ENCODE data around the gene KCNT1.

KCNT1 gene

DNA sequence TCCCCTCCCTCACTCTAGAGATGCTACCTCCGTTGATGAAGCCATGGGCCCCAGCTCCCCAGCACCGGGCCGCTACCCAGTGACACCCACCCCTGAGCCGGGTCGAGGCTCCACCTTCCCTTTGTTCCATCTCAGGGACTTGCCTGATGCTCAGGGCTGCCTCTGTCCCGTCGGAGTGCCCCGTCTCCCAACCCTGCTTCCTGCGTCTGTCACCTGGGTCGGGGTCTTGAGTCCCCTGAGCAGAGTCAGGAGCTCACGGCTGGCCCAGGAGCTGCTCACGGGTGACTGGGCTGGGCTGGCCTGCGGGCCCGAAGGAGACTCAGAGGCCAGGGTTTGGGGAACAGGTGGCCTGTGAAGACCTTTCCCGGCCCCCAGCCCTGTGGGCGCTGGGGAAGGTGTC is 85.3 kb downstream of the KCNT1 start:
- no peak for DNase-seq

DNA sequence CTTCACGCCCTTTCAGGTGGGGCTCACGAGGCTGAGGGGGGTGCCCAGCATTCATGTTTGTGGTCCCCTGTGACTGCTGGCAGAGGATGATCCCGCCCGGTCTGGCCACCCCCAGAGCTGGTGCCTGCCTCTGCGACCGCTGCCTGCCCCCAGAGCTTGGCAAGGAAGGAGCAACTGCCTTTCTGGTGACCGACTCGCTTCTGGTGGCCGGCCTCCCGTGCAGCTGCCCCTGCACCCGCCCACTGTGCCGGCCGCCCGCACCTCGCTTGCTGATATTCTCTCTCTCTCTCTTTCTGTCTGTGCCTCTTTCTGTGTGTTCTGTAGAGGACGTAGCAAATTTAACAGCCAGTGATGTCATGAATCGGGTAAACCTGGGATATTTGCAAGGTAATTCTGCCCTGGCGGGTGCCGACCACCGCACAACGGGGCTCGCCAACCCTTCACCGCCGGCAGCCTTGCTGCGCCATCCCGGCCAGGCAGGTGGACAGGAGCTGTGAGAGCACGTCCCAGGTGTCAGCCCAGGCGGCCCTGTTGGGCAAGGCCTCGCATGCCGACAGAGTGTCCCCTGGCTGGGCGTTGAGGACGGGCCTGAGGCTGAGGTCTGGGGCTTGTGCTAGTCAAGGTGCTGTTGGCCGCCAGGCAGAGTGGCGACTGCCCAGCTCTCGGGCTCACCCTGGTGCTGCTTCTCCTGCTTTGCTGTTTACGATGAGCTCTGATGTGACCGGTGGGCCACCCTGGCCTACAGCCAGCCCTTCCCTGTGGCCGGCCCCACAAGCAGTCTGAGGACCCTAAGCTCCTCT is 86.0 kb downstream of the KCNT1 start:
- no peak for DNase-seq

DNA sequence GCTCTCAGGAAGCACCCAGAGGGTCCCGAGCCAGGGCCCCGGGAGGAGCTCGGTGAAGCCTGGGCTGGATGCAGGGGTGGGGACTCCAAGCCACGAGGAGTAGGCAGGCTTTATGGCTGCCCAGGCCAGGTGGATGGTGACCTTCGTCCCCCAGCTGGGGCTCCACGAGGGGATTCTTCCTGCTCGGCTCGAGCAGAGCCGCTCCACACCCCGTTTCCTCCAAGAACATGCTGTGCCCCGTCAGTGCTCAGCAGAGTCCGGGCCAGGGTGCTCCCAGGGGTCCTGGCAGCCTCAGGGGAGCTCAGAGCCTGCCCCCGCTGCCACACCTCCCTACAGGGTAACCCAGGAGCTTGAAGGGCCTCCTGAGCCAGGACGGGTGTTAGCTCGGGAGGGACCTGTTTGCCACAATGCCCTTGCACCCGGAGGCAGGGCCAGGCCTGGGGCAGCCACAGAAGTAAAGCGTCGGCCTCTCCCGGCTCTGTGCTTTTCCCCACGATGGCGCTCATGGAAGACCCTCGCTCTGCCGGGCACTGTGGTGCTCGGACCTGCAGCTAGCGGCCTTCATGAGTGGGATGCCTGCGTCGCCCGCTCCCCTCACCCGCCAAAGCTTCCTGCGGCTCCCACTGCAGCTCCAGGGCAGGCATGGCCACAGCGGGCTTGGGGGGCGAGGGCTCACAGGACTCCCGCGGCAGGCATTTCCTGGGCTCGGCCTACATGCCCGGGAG is 86.8 kb downstream of the KCNT1 start:
- no peak for DNase-seq

DNA sequence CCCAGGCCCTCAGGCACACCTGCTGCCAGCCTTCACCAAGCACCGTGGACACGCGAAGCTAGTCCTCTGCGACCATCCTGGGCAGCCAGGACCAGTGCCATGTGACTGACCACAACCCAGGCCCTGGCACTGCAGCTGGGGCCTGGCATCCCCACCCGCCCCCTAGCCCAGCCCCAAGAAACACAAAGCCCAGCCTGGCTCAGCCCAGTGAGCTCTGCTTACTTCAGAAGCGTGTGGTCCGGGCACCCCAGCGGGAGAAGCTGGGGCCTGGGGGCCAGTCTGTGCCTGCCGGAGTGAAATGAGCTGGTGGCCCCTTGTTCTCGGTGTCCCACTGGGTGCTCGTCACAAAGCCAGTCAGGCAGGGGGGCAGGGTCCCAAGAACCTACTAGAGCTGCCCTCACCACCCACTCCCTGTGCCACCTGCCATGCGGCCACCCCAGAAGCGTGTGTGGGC is 87.9 kb downstream of the KCNT1 start:
- DNase-seq, result no peak

DNA sequence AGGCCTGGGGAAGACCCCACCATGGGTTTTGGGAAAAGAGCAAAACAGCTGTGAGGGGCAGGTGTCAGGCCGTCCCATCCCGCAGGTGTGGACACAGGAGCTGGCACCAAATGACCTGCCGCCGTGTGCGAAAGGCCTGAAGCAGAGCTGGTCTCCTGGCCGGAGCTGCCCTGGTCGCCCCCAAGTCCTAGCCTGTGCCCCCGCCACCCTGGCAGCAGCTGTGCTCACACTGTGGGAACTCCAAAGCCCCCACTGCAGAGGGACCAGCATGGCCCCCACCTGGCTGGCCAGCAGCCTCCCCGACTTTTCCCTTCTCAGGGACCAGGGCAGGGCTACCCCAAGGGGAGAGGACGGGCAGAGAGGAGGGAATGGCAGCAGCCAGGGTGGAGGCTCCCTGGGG is 88.4 kb downstream of the KCNT1 start:
- no peak for DNase-seq

DNA sequence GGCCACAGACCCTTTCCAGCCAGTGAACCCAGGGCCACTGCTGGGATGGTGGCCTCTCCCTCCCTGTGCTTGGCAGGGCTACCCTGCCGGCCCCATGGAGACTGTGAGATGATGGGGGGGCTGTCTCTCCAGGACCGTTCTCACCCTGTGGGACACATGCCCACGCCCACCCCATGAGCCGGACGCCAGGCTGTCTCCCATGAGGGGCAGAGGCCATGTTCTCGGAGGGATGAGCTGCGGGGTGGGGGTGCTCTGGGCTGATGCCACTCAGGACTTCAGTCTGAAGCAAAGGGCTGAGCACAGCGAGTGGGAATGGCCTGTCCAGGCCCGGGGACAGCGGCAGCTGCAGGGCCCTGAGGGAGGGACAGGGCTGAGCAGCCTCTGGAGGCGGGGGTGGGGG is 88.9 kb downstream of the KCNT1 start:
- no peak for DNase-seq

DNA sequence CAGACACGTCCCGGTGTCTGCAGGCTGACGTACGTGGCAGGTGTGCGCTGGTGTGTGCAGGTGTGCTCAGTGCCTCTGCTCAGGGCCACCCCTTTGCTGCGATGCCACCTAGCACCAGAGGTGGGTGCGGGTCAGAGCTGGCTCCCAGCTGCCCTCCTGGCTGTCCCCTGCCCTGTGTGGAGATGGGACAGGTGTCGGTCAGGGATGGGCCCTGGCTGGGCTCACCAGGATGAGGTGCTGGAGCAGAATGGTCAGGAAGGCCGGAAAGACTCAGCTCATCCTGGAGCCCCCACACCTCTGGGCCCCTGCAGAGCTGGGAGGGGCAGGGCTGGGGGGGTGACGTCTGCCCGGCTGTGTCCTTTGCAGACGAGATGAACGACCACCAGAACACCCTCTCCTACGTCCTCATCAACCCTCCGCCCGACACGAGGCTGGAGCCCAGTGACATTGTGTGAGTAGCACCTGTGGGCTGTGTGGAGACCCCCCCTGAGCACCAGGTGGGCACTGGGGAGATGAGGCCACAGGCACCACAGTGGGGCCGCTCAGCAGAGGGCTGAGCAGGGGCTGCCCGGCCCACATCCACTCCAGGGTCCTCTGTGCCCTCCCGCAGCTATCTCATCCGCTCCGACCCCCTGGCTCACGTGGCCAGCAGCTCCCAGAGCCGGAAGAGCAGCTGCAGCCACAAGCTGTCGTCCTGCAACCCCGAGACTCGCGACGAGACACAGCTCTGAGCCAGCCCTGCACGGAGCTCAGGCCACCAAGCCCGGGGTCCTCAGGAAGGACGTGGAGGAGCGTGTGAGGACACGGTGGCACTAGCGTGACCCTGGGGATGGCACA is 89.7 kb downstream of the KCNT1 start:
- no peak for DNase-seq

DNA sequence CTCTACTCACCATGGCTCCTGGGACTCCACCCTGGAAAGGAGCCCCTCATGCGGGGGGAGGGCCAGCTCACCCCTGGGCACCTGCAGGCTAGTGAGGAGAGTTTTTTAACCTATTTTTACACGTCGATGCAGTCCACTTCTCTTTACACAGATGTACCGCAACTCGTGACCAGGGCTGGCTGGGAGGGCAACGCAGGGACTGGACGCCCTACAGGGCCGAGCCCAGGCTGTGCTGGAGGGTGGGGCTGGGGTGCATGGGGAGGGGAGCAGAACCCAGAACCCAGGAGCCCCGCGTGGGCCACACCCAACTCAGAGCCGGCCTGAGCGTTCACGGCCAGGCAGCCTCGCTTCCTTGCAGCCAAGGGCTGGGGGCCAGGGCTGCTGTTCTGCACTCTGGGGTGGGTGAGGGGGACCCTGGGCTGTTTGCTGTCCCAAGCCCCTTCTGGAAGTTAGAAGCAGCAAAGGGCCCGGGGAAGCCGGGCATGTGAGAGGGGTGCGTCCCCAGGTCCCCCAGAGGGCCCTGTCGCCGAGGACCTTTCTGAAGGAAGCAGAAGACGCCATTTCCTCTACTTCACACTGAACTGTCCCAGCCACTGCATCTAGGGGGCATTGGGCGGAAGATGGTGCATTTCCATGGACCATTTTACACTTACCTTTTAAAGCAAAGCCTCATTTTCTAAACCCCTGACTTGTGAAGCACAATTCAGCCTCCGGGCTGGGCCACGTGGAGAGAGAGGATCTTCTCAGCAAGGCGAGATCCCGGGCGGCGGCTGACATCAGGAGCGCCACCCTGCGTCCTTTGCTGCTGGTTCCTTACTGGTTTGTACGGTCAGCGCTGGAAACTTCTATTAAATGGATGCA is 90.5 kb downstream of the KCNT1 start:
- DNase-seq, result no peak

DNA sequence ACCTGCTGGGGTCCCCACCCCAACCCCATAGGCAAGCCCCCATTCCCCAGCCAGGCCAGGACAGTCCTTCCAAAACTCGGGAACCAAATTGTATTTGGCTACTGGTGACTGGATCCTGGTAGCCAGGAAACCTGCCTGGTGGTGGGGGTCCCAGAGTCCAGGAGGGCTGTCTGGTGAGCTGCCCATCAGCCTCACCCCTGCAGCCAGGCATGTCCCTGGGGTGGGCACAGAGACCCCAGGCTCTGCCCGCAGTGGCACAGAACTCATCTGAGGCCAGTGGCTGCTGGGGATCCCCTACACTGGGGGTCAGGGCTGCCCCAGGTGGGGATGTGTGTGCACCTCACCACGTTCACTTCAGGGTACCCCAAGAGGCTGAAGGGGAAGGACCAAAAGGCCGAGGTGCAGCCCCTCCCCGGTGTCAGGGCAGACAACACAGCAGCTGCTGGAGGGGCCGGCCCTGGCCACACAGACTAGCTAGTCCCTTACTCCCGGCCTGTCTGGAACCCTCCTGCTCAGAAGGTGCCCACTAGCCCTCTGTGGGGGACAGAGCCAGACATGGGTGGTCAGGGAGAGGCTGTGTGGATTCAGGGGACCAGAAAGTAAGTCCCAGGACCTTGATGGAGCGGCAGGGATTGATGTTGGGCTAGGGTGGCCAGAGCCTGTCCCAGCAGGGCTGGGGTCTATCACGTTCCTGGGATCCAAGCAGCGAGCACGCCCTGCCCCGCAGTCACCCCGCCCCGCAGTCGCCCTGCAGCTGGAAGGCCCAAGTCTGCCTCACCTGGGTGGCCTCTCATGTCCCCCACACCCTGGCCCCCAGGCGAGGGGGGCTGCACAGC is 91.5 kb downstream of the KCNT1 start:
- no peak for DNase-seq

DNA sequence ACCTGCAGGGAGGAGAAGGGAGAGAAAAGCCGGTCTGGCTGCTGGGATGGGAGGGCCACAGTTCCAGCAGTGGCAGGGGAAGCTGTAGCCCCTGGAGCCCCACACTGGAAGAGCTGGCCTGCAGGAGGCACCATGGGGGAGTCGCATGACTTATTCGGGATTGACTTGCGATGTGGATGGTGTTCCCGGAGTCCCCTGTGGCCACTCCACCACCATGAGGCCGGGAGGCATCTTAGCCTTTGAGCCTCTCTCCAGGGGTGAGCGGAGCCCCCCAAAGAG is 92.0 kb downstream of the KCNT1 start:
- no peak for DNase-seq

DNA sequence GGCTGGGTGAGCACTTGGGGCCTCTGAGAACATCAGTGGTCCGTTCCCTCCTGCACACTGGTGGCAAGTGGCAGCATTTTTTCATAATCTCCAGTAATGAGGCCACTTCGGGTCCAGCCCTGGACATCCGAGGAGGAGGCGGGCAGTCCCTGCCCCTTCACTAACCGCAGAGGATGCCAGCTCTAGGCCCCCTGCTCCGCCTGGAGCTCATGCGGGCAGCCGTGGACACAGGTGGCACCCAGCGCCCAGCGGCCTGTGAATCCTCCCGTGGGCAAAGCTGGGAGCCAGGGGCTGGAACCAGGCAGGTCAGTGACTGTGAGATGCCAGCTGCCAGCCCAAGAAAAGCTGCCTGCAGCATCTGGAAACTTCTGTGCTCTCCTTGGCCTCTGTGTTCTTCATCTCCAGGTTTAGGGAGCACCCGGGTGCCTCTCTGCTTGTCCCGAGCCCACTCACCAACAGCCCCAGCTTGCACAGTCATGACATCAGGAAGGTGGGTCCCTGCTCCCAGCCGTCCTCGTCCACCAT is 92.4 kb downstream of the KCNT1 start:
- no peak for DNase-seq

DNA sequence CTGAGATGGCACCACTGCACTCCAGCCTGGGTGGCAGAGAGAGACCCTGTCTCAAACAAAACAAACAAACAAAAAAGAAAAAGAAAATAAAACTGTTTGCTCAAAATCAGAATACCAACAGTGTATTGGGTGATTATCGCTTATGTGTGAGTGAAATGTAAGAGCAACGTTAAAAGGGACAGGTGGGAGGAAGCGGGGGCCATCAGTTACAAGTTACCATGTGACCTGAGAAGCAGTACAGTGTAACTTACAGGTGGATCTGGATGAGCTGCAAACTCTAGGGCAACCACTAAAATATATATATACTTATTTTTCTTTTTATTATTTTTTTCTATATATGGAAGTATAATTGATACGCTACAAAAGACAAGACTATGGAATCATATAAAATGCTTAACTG is 93.4 kb downstream of the KCNT1 start:
- no peak for DNase-seq

DNA sequence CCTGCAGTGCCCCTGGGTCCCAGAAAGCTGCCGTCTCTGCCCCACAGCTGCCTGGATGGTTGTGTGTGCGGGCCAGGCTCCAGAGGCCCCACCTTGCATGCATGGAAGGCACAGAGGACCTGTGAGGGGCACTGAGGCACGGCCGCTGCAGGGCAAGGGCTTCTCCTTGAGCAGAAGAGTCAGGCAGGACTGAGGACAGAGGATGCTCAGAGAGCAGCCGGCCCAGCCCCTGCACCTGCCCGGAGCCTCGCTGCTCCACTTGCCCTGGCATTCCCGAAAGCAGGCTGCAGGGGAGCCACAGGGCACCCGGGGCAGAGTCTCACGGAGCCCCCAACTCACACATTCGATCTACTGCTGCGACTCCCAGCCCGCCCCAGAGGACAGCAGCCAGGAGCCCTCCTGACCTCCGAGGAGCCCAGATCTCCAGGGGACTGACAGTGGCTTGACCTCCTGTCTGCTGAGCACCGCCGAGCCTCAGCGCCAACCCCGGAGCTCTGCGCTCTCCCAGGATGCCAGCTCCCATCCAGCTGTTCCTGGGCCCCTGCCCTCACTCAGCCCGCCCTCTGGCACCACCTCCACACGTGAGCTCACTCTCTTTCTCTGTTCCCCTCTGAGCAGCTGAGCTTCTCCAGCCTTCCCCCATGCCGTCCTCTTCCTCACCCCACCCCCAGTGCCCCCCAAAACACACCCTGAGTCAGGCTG is 95.0 kb downstream of the KCNT1 start:
- DNase-seq, result no peak

DNA sequence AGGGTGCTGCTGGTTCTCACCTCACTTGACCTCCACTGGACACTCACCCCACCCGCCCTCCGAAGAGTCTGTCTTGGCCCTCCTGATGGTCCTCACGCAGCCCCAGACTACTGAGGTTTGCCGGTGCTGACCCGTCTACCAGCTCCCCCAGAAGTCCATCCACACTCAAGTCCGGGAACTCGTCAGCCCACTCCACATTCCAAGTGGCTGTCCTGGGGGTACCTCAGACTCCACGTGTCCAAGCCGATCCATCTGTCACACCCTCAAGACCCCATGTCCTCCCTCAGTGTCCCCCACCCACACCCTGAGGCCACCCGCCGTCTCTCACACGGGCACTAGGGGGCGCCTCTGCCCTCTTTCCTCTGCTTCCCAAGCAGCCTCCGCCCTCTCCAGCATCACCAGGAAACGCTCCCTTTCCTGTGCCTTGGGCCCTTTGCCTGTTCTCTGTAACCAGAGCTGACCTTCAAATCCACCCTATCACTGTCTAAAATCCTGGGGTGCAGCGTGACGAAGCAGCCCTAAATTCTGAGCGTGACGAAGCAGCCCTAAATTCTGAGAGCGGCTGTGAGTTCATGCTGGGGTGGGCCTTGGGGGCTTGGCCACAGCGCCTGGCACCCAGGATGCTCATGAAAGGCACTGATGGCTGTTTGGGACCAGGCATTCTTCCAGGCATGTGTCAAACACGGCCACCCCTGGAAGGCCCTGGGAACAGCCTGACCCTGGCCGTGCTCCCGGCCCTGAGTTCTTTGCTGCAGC is 95.7 kb downstream of the KCNT1 start:
- DNase-seq, result no peak

DNA sequence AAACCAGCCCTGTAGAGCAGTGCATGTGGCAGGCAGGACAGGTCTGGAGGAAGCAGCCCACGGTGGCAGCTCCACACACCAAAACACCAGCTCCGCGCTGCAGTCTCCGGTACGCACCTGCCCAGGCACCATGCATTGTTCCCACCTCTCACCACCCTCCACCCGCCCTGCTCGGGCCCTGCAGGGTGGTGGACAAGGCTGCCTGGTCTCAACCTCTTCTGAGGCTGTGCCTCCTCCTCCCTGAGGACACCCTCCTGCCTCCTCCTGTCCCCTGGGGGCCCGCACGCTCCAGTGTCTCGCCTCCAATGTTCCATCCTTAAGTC is 96.2 kb downstream of the KCNT1 start:
- DNase-seq, result no peak

DNA sequence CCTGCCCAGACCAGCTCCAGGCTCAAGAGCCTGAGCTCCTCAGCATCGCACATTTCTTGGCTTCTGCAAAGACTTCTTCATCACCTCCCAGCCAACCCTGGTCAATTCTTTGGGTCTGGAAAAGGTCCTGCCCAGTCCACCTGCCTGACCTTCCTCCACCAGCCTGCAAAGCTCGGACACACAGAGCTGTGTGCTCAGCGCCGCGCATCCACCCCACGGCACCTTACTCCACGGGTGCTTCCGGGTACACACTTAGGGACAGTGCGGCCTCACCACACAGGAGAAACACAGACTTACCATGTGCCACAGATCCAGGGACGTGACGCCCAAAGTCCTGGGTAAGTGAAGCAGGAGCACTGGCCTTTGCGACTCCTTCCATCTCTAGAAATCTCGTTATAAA is 97.3 kb downstream of the KCNT1 start:
- DNase-seq, result no peak

DNA sequence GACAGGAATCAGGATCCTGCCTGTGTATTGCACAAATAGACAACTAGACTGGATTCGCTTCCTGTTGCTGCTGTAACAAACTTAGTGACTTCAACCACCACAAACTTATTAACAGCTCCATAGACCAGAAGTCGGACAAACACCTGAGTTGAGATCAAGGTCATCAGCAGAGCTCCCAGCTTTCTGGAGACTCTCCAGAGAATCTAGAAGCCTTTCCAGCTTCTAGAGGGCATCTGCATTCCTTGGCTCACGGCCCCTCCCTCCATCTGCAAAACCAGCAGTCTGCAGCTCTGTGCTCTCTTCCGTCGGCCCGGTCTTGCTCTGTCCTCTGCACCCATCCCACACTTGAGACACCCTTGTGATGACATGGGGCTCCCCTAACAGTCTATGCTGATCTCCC is 99.1 kb downstream of the KCNT1 start:
- DNase-seq, result no peak

DNA sequence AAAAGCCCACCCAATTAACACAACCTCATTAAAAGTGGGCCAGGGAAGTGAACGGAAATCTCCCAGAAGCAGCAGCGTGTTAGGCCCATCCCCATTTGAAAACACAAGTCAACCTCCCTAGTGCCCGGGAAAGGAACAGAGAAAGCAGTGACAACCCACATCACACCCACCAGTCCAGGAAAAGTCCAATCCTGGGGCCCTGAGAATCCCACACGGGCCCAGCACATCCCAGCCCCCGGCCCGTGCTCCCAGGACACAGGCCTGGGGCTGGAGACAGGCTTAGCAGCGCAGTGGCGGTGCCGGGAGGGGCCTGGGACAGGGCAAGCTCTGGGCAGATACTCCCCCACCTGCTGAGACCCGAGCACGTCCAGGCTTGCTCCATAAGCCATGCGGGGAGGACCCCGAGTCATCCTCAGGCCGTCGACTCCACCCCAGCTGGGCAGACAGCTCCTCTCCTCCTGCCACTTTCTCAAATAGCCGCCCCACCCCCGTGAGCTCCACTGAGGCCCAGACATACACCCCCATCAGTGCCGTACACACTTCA is 101.0 kb downstream of the KCNT1 start:
- no peak for DNase-seq

DNA sequence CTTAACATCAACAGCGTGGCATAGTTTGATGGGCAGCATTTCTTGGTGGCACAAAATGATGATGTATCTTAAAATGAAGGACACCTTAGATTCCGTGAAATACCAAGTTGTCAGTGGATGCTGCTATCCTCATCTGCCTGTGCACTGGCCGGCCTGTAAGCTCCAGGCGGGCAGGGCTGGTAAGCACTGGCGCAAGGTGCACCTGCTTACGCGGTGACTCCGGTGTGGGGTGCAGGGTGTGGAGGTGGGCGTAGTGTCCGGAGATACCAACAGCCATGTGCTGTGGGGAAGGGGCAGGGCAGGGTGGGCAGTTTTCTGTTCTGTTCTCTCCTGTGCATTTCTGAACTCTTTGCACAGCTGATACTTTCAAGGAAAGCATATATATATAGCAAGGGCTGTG is 101.5 kb downstream of the KCNT1 start:
- DNase-seq, result no peak

Measured in activated T-cell treated with anti-CD3 and anti-CD28 coated beads for 4 hours (primary cell).